Lower leg skin (tissue), 4 donors: ENCODE data around the gene SMC3. TPM values are rescaled to one million over a fixed set of nuclear protein-coding genes. Genes with fewer than 3 reads are reported as not detected.
A peak's percentile ranks its signal among the peaks of the same experiment; 100 is the strongest.
"Not testable (repeated sequence)": the region's sequence is repeated elsewhere in the genome, so short reads cannot be mapped to it uniquely, and the experiment has no call there.

Source experiments
- DNase-seq, 2 donors: peaks; one replicate each; pipeline ENCODE4 v3.0.0-alpha.2; 2019; ENCODE audit warnings: low spot score in 2 of 2
- H3K4me3 ChIP-seq: fragments of 200-600 bp; sonication (generic); 2 replicates; pipeline ENCODE4 v1.5.1; 2017; ENCODE audit warnings: mild to moderate bottlenecking, low read depth; ENCODE audit not compliant: poor library complexity, severe bottlenecking
- CTCF ChIP-seq, 3 donors: fragments of 450-650 bp; IDR thresholded peaks; one replicate each; pipeline ENCODE4 v1.5.1; 2016; ENCODE audit warnings: antibody characterized with exemption in 3 of 3, mild to moderate bottlenecking in 3 of 3, moderate library complexity in 2 of 3
- POLR2A ChIP-seq, 2 donors: fragments of 450-650 bp; IDR thresholded peaks; one replicate each; pipeline ENCODE4 v1.6.1; 2016 to 2017; ENCODE audit warnings: antibody characterized with exemption in 2 of 2, mild to moderate bottlenecking in 1 of 2, moderate library complexity in 1 of 2
- WGBS, 2 donors: methylation state at CpG; one replicate each; pipeline ENCODE4 v1.1.5; 2018; 5-methylcytosine and 5-hydroxymethylcytosine counted together
- intact Hi-C: fragments of 100-400 bp; cut with DNase I; formaldehyde crosslinking; loops from one replicate; pipeline ENCODE4 v1.15.0; 2023; ENCODE audit warnings: low total_unique reads
- total RNA-seq, 4 donors: library from RNA; depleted of rRNA; stranded (reverse); fragments of >200 nt; gene quantifications; one replicate each; pipeline ENCODE4 v1.1.0, GENCODE V29; 2016

SMC3 gene
- total RNA-seq, 4 donors from 2014 or later, result 23.7 to 31.6 (median 30.5) TPM

GRCh38 chr10:110525349-110526260, 41.9 kb upstream of the SMC3 start:
- no peak for DNase-seq
- WGBS, 2 donors, result 53 to 59% methylated on average over 9 of the region's 9 CpGs
- H3K4me3 ChIP-seq, result no peak overlapping the region
- no peak for TF ChIP-seq POLR2A (IDR thresholded peaks at IDR 0.05)
- no peak for TF ChIP-seq CTCF (IDR thresholded peaks at IDR 0.05)
- intact Hi-C loops, result no loop called here

- no peak for TF ChIP-seq CTCF (IDR thresholded peaks at IDR 0.05)
- TF ChIP-seq POLR2A (IDR thresholded peaks at IDR 0.05), result no peak
- intact Hi-C loops, result no loop called here
- no peak overlapping the region for H3K4me3 ChIP-seq
- DNase-seq, result peak in 1 of 2 donors; percentile 59
- 79 to 81% methylated on average over 9 of the region's 9 CpGs for WGBS, 2 donors
Observed at GRCh38 chr10:110527731-110528171, 39.7 kb upstream of the SMC3 start.

- peak in 1 of 2 donors; percentile 68 for DNase-seq
- intact Hi-C loops, result no loop called here
- TF ChIP-seq CTCF (IDR thresholded peaks at IDR 0.05) (no peak), POLR2A (IDR thresholded peaks at IDR 0.05) (no peak)
- WGBS, 2 donors, result 85 to 91% methylated on average over 5 of the region's 5 CpGs
- no peak overlapping the region for H3K4me3 ChIP-seq
Observed at GRCh38 chr10:110528224-110528996, 39.1 kb upstream of the SMC3 start.

- peak in 1 of 2 donors; percentile 26 for DNase-seq
Observed at GRCh38 chr10:110528997-110529524, 38.4 kb upstream of the SMC3 start.

GRCh38 chr10:110529596-110530011, 37.9 kb upstream of the SMC3 start:
- no peak overlapping the region for H3K4me3 ChIP-seq
- WGBS, 2 donors, result 59 to 60% methylated on average over 6 of the region's 6 CpGs
- intact Hi-C loops, result no loop called here
- peak in 1 of 2 donors; percentile 61 for DNase-seq
- TF ChIP-seq POLR2A (IDR thresholded peaks at IDR 0.05) (no peak), CTCF (IDR thresholded peaks at IDR 0.05) (no peak)

More at GRCh38 chr10:110528997-110529524, 38.4 kb upstream of the SMC3 start:
- 86 to 92% methylated on average over 8 of the region's 8 CpGs for WGBS, 2 donors
- H3K4me3 ChIP-seq, intact Hi-C loops: not testable (repeated sequence)
